EH (cell line): ENCODE data around the gene ADO.

Experiments
- DNase-seq: peaks from one replicate; pipeline ENCODE4 v3.0.0-alpha.2; 2015; ENCODE audit warnings: low read depth

ADO gene

DNA sequence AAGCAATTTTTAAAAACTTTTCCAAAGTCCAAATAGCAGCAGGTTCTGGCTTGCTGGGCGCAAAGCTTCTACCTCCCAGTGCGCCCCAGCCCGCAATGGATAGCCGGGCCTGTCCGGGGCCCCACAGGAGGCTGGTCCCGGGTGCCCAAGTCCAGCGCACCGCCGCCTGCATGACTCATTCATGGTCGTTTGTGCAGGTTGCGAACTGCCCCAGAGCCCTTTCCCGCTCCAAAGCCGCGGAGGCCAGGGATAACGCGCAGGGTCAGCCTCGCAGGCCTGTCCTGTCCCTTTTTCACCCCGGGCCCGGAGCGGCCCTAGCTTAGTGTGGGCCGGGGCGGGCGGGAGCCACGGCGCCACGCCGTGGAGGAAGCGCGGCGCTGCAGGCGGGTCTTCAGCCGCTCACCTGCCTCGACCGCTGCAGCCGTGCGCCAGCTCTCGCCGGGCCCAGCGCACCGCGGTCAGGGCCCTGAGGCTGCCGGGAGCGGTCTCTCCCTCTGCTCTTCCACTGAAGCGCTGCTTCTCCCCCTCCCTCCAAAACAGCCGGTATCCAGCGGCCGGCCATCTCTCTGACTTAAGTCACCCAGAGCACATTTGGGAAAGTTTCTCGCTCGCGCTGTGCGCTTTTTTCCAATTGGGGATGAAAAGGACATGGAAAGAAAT lies 13.4 kb downstream of the ADO start:
- peak; percentile 65 for DNase-seq

DNA sequence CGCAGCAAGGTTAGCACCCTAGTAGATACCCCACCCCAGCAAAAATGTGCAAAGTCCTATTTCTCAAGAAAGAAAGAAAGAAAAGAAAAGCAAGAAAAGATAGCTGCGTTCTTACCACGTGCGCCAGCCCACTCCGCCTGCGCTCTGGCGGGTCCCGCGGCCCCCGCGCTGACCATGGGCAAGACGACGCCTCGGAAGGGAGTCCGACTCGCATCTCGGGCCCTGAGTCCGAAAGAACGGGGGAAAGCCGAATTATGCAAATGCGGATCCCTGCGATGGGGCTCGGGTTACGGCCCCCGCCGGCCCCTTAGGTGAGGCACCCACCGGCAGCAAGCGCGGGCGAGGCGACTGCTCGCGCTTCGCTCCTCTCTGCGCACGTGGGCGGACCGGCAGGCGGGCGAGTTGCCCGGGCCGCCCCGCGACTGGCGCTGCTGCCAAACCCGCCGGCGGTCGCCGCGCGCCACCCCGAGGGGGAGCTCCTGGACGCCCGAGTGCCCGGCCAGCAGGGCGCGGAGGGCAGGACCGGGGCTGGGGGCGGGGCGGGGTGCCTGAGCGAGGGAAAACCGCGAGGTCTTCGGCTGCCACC lies 14.0 kb downstream of the ADO start:
- DNase-seq = no peak

- DNase-seq = peak; percentile 6
Measured at GRCh38 chr10:62819141-62819920, 14.8 kb downstream of the ADO start.

DNA sequence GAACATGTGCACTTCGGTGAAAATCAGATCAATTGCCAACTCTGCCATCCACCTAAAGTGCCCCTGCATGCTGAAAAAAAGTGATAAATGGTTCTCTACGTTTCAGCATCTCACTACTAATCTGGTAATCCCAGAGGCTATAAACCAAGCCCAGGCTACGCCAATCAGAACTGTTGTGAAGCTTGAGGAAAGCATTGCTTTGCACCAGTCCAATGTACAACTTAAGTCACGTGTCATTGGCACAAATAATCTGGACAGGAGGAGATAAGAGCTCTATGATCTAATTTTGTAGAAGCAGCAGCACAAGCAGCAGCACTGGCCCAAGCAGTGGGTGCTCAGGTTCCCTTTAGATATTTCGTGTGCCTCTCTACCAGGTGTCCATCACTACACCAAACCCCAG lies 16.1 kb downstream of the ADO start:
- DNase-seq = no peak

GRCh38 chr10:62826273-62826672 lies 21.8 kb downstream of the ADO start:
- DNase-seq = no peak

- no peak for DNase-seq
Measured at GRCh38 chr10:62829622-62830021, 25.1 kb downstream of the ADO start.

DNA sequence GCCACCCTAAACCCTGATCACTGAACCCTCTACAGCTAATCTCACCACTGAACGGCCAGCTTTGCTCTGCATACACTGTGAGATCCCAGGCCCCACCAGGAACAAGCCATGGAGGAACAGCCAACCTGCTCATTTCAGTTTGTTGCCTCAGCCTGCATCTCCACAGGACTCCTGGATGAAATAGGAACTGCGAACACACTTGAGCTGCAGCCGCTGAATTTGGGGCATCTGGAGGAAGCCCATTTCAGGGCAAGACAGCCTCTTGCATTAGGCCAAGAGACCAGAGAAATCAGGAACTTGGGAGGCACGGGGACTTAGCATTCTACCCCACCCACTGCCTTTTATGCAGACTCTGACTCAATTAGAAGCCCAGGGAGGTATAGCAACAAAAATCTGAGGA lies 26.2 kb downstream of the ADO start:
- DNase-seq = no peak

DNA sequence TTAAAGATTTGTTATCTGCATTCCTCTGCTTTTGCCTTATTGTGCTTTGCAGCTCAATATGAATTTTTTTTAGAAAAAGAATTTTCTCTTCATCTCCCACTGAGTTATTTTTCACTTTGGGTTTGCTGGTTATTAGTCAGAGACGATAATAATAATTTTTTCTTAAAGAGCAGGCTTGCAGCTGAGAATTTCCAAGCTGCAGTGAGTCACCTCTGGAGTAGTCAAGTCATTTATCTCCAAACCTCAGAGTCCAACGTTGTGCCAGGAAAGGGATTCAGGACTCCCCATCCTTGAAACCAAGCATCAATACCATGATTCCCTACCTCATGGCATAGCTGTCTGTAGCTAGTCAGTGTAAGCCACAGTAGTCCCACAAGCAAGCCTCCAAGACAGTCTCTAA lies 26.8 kb downstream of the ADO start:
- DNase-seq = peak; percentile 77

GRCh38 chr10:62839590-62839989 lies 35.1 kb downstream of the ADO start:
- no peak for DNase-seq

DNA sequence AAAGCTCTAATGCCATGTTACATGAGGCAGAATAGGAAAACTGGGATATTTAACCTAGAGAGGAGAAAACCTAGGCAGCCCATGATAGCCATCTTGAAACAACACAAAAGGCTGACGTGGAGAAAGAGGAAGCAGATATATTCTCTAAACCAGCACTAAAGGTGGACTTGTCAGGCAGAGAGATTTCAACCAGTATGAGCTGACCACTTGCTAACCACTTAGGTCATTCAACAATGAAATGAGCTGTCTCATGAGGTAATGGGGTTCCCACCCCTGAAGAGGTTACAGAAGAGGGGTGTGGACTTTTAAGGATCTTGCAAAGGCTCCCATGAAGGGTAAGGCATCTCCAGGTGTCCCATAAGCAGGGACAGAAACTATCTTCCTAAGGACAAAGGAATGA lies 38.5 kb downstream of the ADO start:
- no peak for DNase-seq

- DNase-seq = no peak
Measured at GRCh38 chr10:62843600-62843999, 39.1 kb downstream of the ADO start.

GRCh38 chr10:62844280-62845011 lies 39.9 kb downstream of the ADO start:
- DNase-seq = no peak

DNA sequence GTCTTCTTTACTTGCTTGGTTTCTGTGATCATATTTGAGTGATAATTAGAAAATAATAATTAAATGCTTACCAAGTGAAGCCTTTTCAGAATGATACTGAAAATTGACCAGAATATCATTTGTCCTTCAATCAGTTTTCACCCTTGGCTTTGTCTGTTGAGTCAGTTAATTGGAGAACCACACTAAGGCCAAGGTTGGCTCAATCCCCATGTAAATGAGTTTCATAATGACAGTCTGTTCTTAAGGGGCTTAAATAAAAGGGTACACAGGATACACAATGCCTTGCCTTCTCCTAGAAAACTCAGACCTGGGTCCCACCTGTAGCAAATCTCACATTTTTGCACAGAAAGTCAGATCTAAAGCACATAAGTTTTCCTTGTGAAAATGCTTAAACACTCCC lies 42.9 kb downstream of the ADO start:
- no peak for DNase-seq

GRCh38 chr10:62850646-62851045 lies 46.1 kb downstream of the ADO start:
- no peak for DNase-seq

DNA sequence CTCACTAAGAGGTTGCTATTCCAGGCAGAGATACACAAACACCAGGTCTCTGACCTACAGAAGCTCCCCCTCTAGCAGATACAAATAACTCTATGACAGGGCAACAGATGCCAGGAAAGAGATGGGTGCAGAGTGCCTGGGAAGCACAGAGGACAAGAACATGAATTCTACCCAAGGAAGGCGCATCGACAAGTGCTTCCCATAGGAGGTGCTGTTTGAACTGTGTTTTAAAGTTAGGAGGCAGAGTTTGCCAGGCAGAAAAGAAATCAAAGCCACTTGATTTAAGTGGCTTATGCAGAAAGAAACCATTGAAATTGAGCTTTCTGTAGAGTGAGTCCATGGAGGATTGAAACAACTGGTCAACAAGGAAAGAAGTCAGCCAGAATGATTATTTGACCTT lies 46.9 kb downstream of the ADO start:
- no peak for DNase-seq

DNA sequence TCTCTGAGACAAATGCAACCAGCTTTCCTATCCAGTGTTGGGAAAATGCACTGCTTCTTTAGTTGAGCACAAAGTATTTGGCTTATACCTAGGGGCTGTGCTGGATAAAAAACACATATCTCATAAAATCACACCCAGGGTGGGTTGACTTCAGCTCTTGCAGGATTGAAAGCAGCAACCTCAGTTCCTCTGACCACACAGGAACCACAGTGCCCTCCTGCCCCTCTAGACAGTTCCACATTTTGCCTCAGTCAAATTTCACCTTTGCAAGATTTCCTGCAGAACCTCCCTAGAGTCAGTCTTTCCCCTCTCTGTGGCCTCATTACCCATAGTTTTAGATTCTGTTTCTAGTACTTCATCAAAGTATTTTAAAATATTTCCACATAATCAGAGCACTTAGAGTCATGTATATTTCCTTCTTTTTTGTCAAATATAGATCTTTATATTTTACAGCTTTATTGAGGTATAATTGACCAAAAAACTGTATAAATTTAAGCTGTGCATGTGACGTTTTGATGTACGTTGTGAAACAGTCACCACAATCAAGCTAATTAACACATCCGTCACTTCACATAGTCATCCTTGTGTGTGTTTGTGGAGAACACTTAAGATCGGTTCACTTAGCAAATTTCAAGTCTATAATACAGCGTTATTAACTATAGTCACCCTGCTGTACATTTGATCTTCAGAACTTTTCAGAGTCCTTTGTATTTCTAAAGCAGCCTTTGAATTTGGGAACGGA lies 48.6 kb downstream of the ADO start:
- DNase-seq = no peak

- no peak for DNase-seq
Measured at GRCh38 chr10:62853710-62854109, 49.2 kb downstream of the ADO start.

DNA sequence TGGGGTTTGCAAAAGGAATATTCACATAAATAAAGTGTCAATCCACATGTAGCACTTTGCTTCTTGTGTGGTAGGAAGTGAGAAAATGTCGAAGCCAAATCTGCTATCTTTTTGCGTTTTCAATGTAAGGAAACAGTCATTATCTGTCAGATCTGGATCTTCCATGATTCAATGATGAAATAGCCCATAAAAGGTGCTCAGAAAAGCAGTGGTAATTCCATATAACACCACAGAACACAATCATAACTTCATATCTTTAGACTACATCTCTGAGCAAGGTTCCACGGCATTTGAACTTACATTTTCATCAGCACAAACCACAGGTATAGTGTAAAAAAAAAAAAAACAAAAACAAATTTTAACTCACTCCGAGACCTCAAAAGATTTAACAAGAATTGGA lies 51.5 kb downstream of the ADO start:
- DNase-seq = no peak
